Spleen (tissue), 7 donors: Measurements from ENCODE around the gene RIN2.

Experiments used
- POLR2A ChIP-seq, 3 donors: fragments of 450-650 bp; IDR thresholded peaks; one replicate each; pipeline ENCODE4 v1.5.1; 2017; ENCODE audit warnings: antibody characterized with exemption in 3 of 3, mild to moderate bottlenecking in 1 of 3
- TF ChIP-seq, protein P1 (sequence below), 11 experiments: fragments of 200-600 bp in 7 of 11; fragments of 450-650 bp in 4 of 11; sonication (generic) in 4 of 11; IDR thresholded peaks in 8 of 11; conservative IDR thresholded peaks in 3 of 11; 1 replicate in 7 of 11; 2 replicates in 4 of 11; pipeline versions ENCODE4 v1.4.0 to v1.8.0; 2016 to 2021; ENCODE audit warnings: antibody characterized with exemption in 11 of 11, inconsistent platforms in 4 of 11, mild to moderate bottlenecking in 1 of 11
- donor health status: DM: no; HTN: no; CAD: no; lungs with moderate emphysema.
- donor health status: DM: no; HTN: no; CAD: no.
- donor health status: DM: no; HTN: no; CAD: no.

DNA sequence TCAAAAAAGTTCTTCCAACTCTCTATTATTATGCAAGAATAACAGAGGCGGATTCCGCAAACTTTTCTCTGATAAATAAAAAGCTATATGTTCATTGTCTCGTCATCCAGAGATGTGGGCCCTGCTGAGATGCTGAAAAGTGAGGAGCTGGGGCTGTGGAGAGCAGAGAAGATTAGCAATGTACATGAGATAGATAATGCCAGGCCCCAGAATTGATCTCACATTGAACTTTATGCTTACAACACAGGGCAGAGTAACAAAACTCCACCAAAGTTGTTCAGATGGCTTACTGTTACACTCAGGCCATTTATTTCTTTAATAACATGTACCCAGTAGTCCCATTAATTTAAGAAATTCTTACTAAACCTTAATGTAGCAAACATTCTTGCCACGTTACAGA, 32.7 kb upstream of the RIN2 start:
- TF ChIP-seq, protein P1, sequence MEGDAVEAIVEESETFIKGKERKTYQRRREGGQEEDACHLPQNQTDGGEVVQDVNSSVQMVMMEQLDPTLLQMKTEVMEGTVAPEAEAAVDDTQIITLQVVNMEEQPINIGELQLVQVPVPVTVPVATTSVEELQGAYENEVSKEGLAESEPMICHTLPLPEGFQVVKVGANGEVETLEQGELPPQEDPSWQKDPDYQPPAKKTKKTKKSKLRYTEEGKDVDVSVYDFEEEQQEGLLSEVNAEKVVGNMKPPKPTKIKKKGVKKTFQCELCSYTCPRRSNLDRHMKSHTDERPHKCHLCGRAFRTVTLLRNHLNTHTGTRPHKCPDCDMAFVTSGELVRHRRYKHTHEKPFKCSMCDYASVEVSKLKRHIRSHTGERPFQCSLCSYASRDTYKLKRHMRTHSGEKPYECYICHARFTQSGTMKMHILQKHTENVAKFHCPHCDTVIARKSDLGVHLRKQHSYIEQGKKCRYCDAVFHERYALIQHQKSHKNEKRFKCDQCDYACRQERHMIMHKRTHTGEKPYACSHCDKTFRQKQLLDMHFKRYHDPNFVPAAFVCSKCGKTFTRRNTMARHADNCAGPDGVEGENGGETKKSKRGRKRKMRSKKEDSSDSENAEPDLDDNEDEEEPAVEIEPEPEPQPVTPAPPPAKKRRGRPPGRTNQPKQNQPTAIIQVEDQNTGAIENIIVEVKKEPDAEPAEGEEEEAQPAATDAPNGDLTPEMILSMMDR (IDR thresholded peaks at IDR 0.05 in 8 of 11, conservative IDR thresholded peaks at IDR 0.05 in 3 of 11), result no peak
- no peak for TF ChIP-seq POLR2A (IDR thresholded peaks at IDR 0.05)
